Prostate gland (tissue), 2 donors: ENCODE data around the gene PLA2G2C.
"Not testable (repeated sequence)": the region's sequence is repeated elsewhere in the genome, so short reads cannot be mapped to it uniquely, and the experiment has no call there.

Experiments used
- CTCF ChIP-seq, 4 experiments: fragments of 200-600 bp in 2 of 4; fragments of 450-650 bp in 2 of 4; sonication (generic) in 2 of 4; IDR thresholded peaks; 1 replicate in 3 of 4; 2 replicates in 1 of 4; pipeline ENCODE4 v1.5.1; 2016 to 2019; ENCODE audit warnings: antibody characterized with exemption in 4 of 4, mild to moderate bottlenecking in 2 of 4, moderate library complexity in 2 of 4
- POLR2A ChIP-seq: fragments of 450-650 bp; IDR thresholded peaks from one replicate; pipeline ENCODE4 v1.6.1; 2016; ENCODE audit warnings: antibody characterized with exemption, mild to moderate bottlenecking

GRCh38 chr1:20232564-20232963 lies 46.2 kb upstream of the PLA2G2C start:
- TF ChIP-seq CTCF (IDR thresholded peaks at IDR 0.05); POLR2A: not testable (repeated sequence)
